Testis (tissue), 3 donors: ENCODE data around the gene SIRT7. TPM values are rescaled to one million over a fixed set of nuclear protein-coding genes. Genes with fewer than 3 reads are reported as not detected.

ENCODE experiments used
- DNase-seq: peaks from one replicate; pipeline ENCODE4 v3.0.0-alpha.2; 2019
- H3K27ac ChIP-seq, 2 donors: fragments of 200-600 bp; sonication (generic); one replicate each; pipeline ENCODE4 v1.5.1; 2019
- H3K27me3 ChIP-seq: fragments of 200-600 bp; sonication (generic); one replicate; pipeline ENCODE4 v1.5.1; 2019
- H3K36me3 ChIP-seq: fragments of 200-600 bp; sonication (generic); one replicate; pipeline ENCODE4 v1.5.1; 2017; ENCODE audit warnings: low read depth; ENCODE audit errors: missing control alignments
- H3K4me1 ChIP-seq: fragments of 200-600 bp; sonication (generic); one replicate; pipeline ENCODE4 v1.5.1; 2019
- H3K4me3 ChIP-seq, 2 donors: fragments of 200-600 bp; sonication (generic); one replicate each; pipeline ENCODE4 v1.5.1; 2017 to 2019
- H3K9me3 ChIP-seq: fragments of 200-600 bp; sonication (generic); one replicate; pipeline ENCODE4 v1.5.1; 2017
- CTCF ChIP-seq, 3 experiments: fragments of 450-650 bp in 2 of 3; fragments of 200-600 bp in 1 of 3; sonication (generic) in 1 of 3; IDR thresholded peaks; one replicate each; pipeline ENCODE4 v1.5.1; 2016 to 2019; ENCODE audit warnings: antibody characterized with exemption in 3 of 3, mild to moderate bottlenecking in 2 of 3, moderate library complexity in 1 of 3
- POLR2A ChIP-seq: fragments of 450-650 bp; IDR thresholded peaks from one replicate; pipeline ENCODE4 v1.6.1; 2017; ENCODE audit warnings: antibody characterized with exemption, mild to moderate bottlenecking, moderate library complexity
- WGBS, 2 donors: methylation state at CpG; one replicate each; pipeline ENCODE4 v1.1.5; 2018; 5-methylcytosine and 5-hydroxymethylcytosine counted together
- intact Hi-C: fragments of 100-400 bp; cut with DNase I; formaldehyde crosslinking; loops from one replicate; pipeline ENCODE4 v1.15.1; 2023; ENCODE audit warnings: low total_unique reads
- polyA plus RNA-seq: library from polyadenylated mRNA; stranded (reverse); fragments of 350-450 nt; fragmentation: Illumina TruSeq; extraction: RNeasy Lipid Tissue Mini Kit (QIAGEN cat#74804); gene quantifications from one replicate; pipeline ENCODE4 v1.2.3, GENCODE V29; 2014; ENCODE audit warnings: low read depth, low replicate concordance; ENCODE audit not compliant: insufficient read depth
- total RNA-seq, 2 donors: library from RNA; depleted of rRNA; stranded (reverse); fragments of >200 nt; gene quantifications; one replicate each; pipeline ENCODE4 v1.2.3, GENCODE V29; 2016

SIRT7 gene
- total and polyA plus RNA-seq, 3 donors from 2014 or later, result 34.1 to 59.3 (median 48.4) TPM

DNA sequence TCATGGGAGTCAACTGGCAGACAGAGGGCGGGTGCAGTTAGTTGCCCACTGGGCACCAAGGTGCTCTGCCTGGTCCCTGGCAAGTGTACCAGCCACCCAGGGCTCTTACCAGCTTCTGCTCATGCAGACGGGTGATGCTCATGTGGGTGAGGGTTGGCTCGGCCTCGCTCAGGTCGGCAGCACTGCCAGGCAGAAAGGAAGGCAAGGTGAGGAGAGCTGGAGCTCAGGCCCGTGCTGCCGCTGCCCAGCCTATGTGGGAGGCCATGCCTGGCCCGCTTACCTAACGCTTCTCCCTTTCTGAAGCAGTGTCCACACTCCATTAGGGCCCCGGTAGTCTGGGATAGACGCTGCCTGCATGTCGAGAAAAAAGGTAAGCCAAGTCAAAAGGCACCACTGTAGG lies 2.6 kb downstream of the SIRT7 start:
- Histone ChIP-seq H3K4me1 (peaks cover 21% of the 10 kb centered on the region), H3K4me3 (no peak overlapping the region), H3K27me3 (no peaks in the 10 kb centered on the region), H3K9me3 (no peaks in the 10 kb centered on the region), H3K36me3 (no peaks in the 10 kb centered on the region), H3K27ac (no peak overlapping the region)
- TF ChIP-seq CTCF (IDR thresholded peaks at IDR 0.05) (no peak), POLR2A (no peak)
- DNase-seq, result no peak
- intact Hi-C loops, result no loop called here
- WGBS, 2 donors, result 94 to 95% methylated on average over 10 to 12 of the region's 12 CpGs

- no peak for DNase-seq
- H3K4me3 ChIP-seq, result no peak overlapping the region
- intact Hi-C loops, result no loop called here
- H3K27ac ChIP-seq, result no peak overlapping the region
- TF ChIP-seq POLR2A (no peak), CTCF (IDR thresholded peaks at IDR 0.05) (no peak)
- whole genome bisulfite sequencing, 2 donors, result 95 to 98% methylated on average over 8 to 34 of the region's 36 CpGs
- peaks cover 25% of the 10 kb centered on the region for H3K4me1 ChIP-seq
- H3K9me3 ChIP-seq, result no peaks in the 10 kb centered on the region
- no peaks in the 10 kb centered on the region for H3K36me3 ChIP-seq
- no peaks in the 10 kb centered on the region for H3K27me3 ChIP-seq
Observed at GRCh38 chr17:81914103-81914850, 3.7 kb downstream of the SIRT7 start.

- TF ChIP-seq CTCF (IDR thresholded peaks at IDR 0.05), result no peak
- TF ChIP-seq POLR2A, result no peak
- WGBS, 2 donors, result 92 to 95% methylated on average over 8 to 31 of the region's 31 CpGs
- no peaks in the 10 kb centered on the region for H3K27me3 ChIP-seq
- H3K4me3 ChIP-seq, result no peak overlapping the region
- peaks cover 24% of the 10 kb centered on the region for H3K4me1 ChIP-seq
- no peak for DNase-seq
- no peaks in the 10 kb centered on the region for H3K9me3 ChIP-seq
- intact Hi-C loops, result no loop called here
- H3K36me3 ChIP-seq, result no peaks in the 10 kb centered on the region
- H3K27ac ChIP-seq, result no peak overlapping the region
Observed at GRCh38 chr17:81913394-81914102, 4.4 kb downstream of the SIRT7 start.

GRCh38 chr17:81912441-81913309 lies 5.3 kb downstream of the SIRT7 start:
- no peaks in the 10 kb centered on the region for H3K27me3 ChIP-seq
- no peak overlapping the region for H3K27ac ChIP-seq
- no peak for TF ChIP-seq CTCF (IDR thresholded peaks at IDR 0.05)
- TF ChIP-seq POLR2A, result no peak
- no peak overlapping the region for H3K4me3 ChIP-seq
- no peaks in the 10 kb centered on the region for H3K36me3 ChIP-seq
- intact Hi-C loops, result no loop called here
- H3K4me1 ChIP-seq, result peaks cover 19% of the 10 kb centered on the region
- H3K9me3 ChIP-seq, result no peaks in the 10 kb centered on the region
- WGBS, 2 donors, result 90 to 93% methylated on average over 24 to 32 of the region's 32 CpGs
- no peak for DNase-seq
